Measurements from ENCODE around the gene RETREG2.

GRCh38 chr2:219214141-219214540 is 36.1 kb downstream of the RETREG2 start:
- no peak for TF ChIP-seq ZFP30 (CRISPR knock-in tag; IDR thresholded peaks at IDR 0.05)
- TF ChIP-seq TCF4 (CRISPR knock-in tag; IDR thresholded peaks at IDR 0.05; ENCODE audit: borderline replicate concordance) = no peak
- no peak for TF ChIP-seq TSHZ2 (CRISPR knock-in tag; IDR thresholded peaks at IDR 0.05)
- no peak for TF ChIP-seq CSDC2 (CRISPR knock-in tag; IDR thresholded peaks at IDR 0.05)
- no peak for TF ChIP-seq PATZ1 (CRISPR knock-in tag; IDR thresholded peaks at IDR 0.05; ENCODE audit: borderline replicate concordance)
- TF ChIP-seq RARB (CRISPR knock-in tag; IDR thresholded peaks at IDR 0.05) = no peak
- no peak for TF ChIP-seq ZFP3 (CRISPR knock-in tag; IDR thresholded peaks at IDR 0.05)
- no peak for TF ChIP-seq OSR1 (CRISPR knock-in tag; IDR thresholded peaks at IDR 0.05)
- no peak for TF ChIP-seq ZNF8 (CRISPR knock-in tag; IDR thresholded peaks at IDR 0.05)

Data from SK-N-SH treated with all-trans-retinoic acid at 6 μM for 48 hours (cell line).